Right atrium auricular region (tissue), 2 donors: ENCODE data around the gene SNORC. TPM values are rescaled to one million over a fixed set of nuclear protein-coding genes. Genes with fewer than 3 reads are reported as not detected.

Experiments
- DNase-seq: peaks from one replicate; pipeline ENCODE4 v3.0.0-alpha.2; 2019; ENCODE audit warnings: low spot score
- H3K27ac ChIP-seq, 2 donors: fragments of 200-600 bp; sonication (generic); 1 replicate in 1 of 2; 2 replicates in 1 of 2; pipeline ENCODE4 v1.5.1; 2016 to 2019
- H3K27me3 ChIP-seq, 2 donors: fragments of 200-600 bp; sonication (generic); one replicate each; pipeline versions ENCODE4 v1.5.1 to v1.6.0; 2017 to 2019
- H3K36me3 ChIP-seq: fragments of 200-600 bp; sonication (generic); one replicate; pipeline ENCODE4 v1.5.1; 2016
- H3K4me1 ChIP-seq, 2 donors: fragments of 200-600 bp; sonication (generic); one replicate each; pipeline versions ENCODE4 v1.5.1 to v1.6.0; 2017 to 2019
- H3K4me3 ChIP-seq, 2 donors: fragments of 200-600 bp; sonication (generic); 1 replicate in 1 of 2; 2 replicates in 1 of 2; pipeline ENCODE4 v1.5.1; 2017 to 2019; ENCODE audit warnings: mild to moderate bottlenecking in 1 of 2, moderate library complexity in 1 of 2
- H3K9me3 ChIP-seq, 2 donors: fragments of 200-600 bp; sonication (generic); one replicate each; pipeline ENCODE4 v1.5.1; 2019
- CTCF ChIP-seq, 2 donors: fragments of 200-600 bp; sonication (generic); IDR thresholded peaks; one replicate each; pipeline ENCODE4 v1.5.1; 2019; ENCODE audit warnings: antibody characterized with exemption in 2 of 2
- total RNA-seq, 2 donors: library from RNA; depleted of rRNA; stranded (reverse); fragments of >200 nt; gene quantifications; one replicate each; pipeline ENCODE4 v1.1.0, GENCODE V29; 2016

The SNORC gene
- under 1 TPM; 0.12 to 0.30 TPM for total RNA-seq

- H3K9me3 ChIP-seq = no peaks in the 10 kb centered on the region
- no peaks in the 10 kb centered on the region for H3K4me1 ChIP-seq
- no peak within 1 kb of the TSS for H3K4me3 ChIP-seq
- TF ChIP-seq CTCF (IDR thresholded peaks at IDR 0.05) = no peak
- no peaks in the 10 kb centered on the region for H3K27me3 ChIP-seq
- DNase-seq = no peak
- H3K36me3 ChIP-seq = no peaks in the 10 kb centered on the region
- H3K27ac ChIP-seq = no peak within 1 kb of the TSS
These were observed at the start of gene SNORC for GRCh38 chr2:232870018-232870765. SNORC (plus strand) TSS chr2:232870264; CDS start chr2:232870342, 78 bp downstream.

DNA sequence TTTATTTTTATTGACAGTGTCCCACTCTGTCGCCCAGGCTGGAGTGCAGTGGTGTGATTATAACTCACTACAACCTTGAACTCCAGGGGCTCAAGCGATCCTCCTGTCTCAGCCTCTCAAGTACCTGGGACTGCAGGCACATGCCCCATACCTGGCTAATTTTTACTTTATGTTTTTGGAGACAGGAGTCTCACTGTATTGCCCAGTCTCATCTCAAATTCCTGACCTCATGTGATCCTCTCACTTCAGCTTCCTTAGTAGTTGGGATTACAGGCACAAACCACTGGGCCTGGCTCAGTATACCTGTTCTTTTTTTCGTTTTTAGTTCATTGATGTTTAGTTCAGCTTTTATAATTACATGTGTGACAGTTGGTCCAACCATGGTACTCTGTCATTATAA, 40.1 kb upstream of the SNORC start:
- DNase-seq = no peak
- Histone ChIP-seq H3K4me3 (no peak overlapping the region), H3K36me3 (peaks cover 58% of the 10 kb centered on the region), H3K27ac (no peak overlapping the region), H3K27me3 (no peaks in the 10 kb centered on the region), H3K9me3 (no peaks in the 10 kb centered on the region), H3K4me1 (peaks cover 0 to 8% of the 10 kb centered on the region in 2 donors)
- TF ChIP-seq CTCF (IDR thresholded peaks at IDR 0.05) = no peak

DNA sequence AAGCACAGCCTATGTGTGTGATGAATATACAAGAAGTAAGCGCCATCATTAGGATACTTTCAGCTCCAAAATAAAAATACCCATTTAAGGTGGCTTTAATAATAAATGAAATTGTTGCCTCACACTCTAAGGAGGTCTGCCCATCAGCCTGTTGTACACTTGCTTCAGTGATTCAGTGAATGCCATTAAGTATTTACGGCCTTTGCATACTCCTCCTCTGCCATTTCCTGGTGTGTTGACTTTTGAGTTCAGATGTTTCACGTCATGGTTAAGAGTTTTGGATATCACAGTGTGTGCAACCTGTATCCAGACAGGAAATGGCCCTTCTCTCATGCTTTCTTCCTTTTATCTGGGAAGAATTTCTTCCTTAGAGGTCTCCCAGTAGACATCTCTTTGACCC, 38.6 kb upstream of the SNORC start:
- peaks cover 59% of the 10 kb centered on the region for H3K36me3 ChIP-seq

DNA sequence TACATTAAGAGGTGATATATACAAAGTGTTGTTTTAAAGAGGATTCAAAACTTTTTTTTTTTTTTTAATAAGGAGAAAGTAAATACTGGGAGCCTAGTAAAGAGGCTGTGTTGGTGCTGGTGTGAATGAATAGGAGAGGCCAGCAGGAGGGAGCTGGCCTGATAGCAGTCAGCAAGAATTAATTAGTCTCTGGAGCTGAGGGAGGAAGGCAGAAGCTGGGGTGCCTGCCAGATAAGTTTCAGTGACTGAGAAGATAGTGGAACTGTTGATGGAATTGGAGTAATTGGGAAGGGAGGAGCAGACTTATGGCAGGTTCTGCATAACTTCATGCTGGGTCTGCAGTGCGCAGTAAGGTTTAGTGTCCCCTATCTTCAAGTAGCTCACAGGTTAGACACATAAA, 36.2 kb upstream of the SNORC start:
- Histone ChIP-seq H3K36me3 (peaks cover 67% of the 10 kb centered on the region), H3K27ac (no peak overlapping the region)

More for the DNA sequence above, 38.6 kb upstream of the SNORC start:
- Histone ChIP-seq H3K4me3 (no peak overlapping the region), H3K27me3 (no peaks in the 10 kb centered on the region), H3K27ac (no peak overlapping the region), H3K9me3 (no peaks in the 10 kb centered on the region), H3K4me1 (peaks cover 0 to 14% of the 10 kb centered on the region in 2 donors)
- DNase-seq = no peak
- no peak for TF ChIP-seq CTCF (IDR thresholded peaks at IDR 0.05)

DNA sequence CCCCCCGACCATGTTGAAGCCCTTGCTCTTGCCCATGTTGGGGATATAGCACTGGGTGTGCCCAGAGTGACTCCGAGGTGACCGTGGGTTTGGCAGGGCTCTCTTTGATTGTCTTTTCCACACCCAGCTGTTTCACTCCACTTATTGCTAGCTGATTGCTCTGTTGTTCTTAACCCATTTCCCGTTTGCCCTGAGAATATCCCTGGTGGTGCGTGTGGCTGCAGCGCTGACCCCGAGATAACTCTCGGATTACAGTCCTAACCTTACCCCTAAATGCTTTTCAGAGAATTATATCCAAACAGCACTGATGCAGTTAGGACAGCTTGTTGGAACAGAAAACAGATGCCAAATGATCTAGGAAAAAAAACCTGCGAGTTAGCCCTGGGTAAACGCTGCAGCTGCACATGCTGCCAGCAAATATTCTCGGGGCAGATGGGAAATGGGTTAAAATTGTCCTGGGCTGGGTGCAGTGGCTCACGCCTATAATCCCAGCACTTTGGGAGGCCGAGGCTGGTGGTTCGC, 34.3 kb upstream of the SNORC start:
- H3K36me3 ChIP-seq = peaks cover 64% of the 10 kb centered on the region
- no peaks in the 10 kb centered on the region for H3K27me3 ChIP-seq
- peaks cover 0 to 30% of the 10 kb centered on the region in 2 donors for H3K4me1 ChIP-seq
- no peak overlapping the region for H3K27ac ChIP-seq
- no peak for TF ChIP-seq CTCF (IDR thresholded peaks at IDR 0.05)
- no peak overlapping the region for H3K4me3 ChIP-seq
- DNase-seq = no peak
- no peaks in the 10 kb centered on the region for H3K9me3 ChIP-seq

More for the DNA sequence above, 36.2 kb upstream of the SNORC start:
- Histone ChIP-seq H3K4me3 (no peak overlapping the region), H3K4me1 (peaks cover 0 to 24% of the 10 kb centered on the region in 2 donors), H3K9me3 (no peaks in the 10 kb centered on the region), H3K27me3 (no peaks in the 10 kb centered on the region)
- DNase-seq = no peak
- no peak for TF ChIP-seq CTCF (IDR thresholded peaks at IDR 0.05)
